ENCODE data around the gene PAWR.

PAWR gene

DNA sequence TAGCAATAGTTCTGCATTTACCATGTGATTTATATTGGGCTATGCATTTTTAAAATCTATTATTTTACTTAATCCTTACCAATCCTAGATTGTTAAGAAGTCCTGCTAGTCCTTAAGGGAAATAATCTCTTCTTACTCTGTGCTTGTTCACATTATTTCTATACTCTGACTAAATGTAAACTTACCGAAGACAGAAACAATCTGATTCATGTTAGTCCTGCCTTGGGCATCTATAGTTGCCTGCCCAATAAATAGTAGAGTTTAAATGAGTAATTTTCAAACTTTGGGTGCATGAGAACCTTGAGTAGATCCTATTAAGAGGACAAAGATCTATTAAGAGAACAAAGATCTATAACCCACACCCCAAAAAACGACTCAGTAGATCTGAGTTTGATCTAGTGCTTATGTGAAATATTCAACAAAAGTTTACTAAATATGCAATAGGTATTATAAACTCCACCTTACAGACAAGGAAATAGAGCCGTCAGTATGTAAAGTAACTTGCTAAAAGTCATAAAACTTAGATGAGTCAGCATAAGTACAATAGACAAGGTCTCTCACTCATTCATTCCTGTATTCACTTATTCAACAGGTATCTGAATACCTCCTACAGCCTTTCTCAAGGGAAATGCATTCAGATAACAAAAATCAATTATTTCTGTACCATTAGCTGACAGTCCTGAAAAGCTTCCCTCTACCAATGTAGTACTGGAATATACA lies 127.6 kb downstream of the PAWR start:
- H3K4me3 ChIP-seq (ENCODE audit: low read depth, low read length), result no peak overlapping the region
- H3K27me3 ChIP-seq (ENCODE audit: insufficient read depth, low read length), result no peaks in the 10 kb centered on the region
- peaks cover 23% of the 10 kb centered on the region for H3K36me3 ChIP-seq (ENCODE audit: insufficient read depth, low read length)
- H3K79me2 ChIP-seq (ENCODE audit: control insufficient read depth, insufficient read depth, low read length, unreplicated experiment), result no peaks in the 10 kb centered on the region
- no peak overlapping the region for H3K27ac ChIP-seq (ENCODE audit: low read depth, low read length)
- no peak overlapping the region for H2AFZ ChIP-seq (ENCODE audit: low read length, unreplicated experiment)
- H3K4me1 ChIP-seq (ENCODE audit: control insufficient read depth, insufficient read depth, low read length, unreplicated experiment), result peaks cover under 1% of the 10 kb centered on the region

DNA sequence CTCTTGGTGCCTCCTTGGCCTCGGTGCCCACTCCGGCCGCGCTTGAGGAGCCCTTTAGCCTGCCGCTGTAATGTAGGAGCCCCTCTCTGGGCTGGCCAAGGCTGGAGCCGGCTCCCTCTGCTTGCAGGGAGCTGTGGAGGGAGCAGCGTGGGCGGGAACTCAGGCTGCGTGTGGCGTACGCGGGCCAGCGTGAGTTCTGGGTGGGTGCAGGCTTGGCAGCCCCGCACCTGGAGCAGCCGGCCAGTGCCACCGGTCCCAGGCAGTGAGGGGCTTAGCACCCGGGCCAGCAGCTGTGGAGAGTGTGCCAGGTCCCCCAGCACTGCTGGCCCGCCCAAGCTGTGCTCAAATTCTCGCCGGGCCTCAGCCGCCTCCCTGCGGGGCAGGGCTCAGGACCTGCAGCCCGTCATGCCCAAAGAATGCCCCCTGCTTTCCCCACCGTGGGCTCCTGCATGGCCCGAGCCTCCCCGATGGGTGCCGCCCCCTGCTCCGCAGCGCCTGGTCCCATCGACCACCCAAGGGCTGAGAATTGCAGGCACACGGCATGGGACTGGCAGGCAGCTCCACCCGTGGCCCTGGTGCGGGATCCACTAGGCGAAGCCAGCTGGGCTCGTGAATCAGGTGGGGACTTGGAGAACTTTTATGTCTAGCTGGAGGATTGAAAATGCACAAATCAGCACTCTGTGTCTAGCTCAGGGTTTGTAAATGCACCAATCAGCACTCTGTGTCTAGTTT lies 129.2 kb downstream of the PAWR start:
- no peak overlapping the region for H3K27ac ChIP-seq (ENCODE audit: low read depth, low read length)
- no peak overlapping the region for H2AFZ ChIP-seq (ENCODE audit: low read length, unreplicated experiment)
- peaks cover 5% of the 10 kb centered on the region for H3K4me1 ChIP-seq (ENCODE audit: control insufficient read depth, insufficient read depth, low read length, unreplicated experiment)
- H3K27me3 ChIP-seq (ENCODE audit: insufficient read depth, low read length), result no peaks in the 10 kb centered on the region
- no peaks in the 10 kb centered on the region for H3K79me2 ChIP-seq (ENCODE audit: control insufficient read depth, insufficient read depth, low read length, unreplicated experiment)
- H3K4me3 ChIP-seq (ENCODE audit: low read depth, low read length), result no peak overlapping the region
- H3K36me3 ChIP-seq (ENCODE audit: insufficient read depth, low read length), result peaks cover 23% of the 10 kb centered on the region

DNA sequence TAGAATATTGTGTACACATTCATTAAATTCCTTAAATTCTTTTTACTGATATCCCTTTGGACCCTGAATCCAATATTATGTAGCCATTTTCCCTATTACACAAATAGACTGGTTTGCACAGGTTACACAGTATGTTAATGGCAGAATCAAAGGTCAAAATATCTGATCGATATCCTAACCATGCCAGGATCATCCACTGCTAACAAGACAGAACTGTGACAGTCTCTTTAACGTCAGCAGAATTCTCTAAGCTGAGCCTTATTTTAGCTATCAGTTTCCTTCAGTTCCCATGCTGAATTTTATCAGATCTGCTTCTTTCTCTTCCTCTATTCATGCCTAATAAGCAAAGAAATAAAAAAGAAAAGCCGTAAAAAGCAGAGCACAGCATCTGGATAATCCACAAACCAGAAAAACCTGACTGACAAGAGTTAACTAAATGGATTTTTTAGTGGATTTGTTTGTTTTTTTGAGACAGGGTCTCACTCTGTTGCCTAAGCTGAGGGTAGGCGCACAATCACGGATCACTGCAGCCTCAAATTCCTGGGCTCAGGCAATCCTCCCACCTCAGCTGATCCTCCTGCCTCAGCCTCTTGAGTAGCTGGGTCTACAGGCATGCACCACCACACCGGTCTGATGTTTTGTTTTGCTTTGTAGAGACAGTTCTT lies 130.4 kb downstream of the PAWR start:
- no peak overlapping the region for H3K27ac ChIP-seq (ENCODE audit: low read depth, low read length)

DNA sequence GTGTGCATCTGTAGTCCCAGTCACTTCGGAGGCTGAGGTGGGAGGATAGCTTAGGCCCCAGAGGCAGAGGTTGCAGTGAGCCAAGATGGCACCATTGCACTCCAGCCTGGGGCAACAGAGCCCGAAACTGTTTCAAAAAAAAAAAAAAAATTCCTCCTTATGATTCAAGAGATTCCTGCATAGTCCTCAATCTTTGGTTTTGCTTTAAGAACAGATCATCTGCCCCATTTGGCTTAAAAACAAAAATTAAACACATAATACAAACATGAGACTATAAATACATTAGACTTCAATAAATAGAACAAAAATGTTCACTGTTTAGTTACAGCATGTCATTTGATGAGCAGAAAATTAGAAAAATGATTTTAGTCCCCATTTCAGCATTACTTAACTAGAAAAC lies 131.2 kb downstream of the PAWR start:
- peaks cover 5% of the 10 kb centered on the region for H3K4me1 ChIP-seq (ENCODE audit: control insufficient read depth, insufficient read depth, low read length, unreplicated experiment)
- no peak overlapping the region for H3K27ac ChIP-seq (ENCODE audit: low read depth, low read length)
- peaks cover 17% of the 10 kb centered on the region; the same call in 1 of the 2 replicates for H3K36me3 ChIP-seq (ENCODE audit: insufficient read depth, low read length)
- H3K4me3 ChIP-seq (ENCODE audit: low read depth, low read length), result no peak overlapping the region
- H3K27me3 ChIP-seq (ENCODE audit: insufficient read depth, low read length), result no peaks in the 10 kb centered on the region
- no peak overlapping the region for H2AFZ ChIP-seq (ENCODE audit: low read length, unreplicated experiment)
- H3K79me2 ChIP-seq (ENCODE audit: control insufficient read depth, insufficient read depth, low read length, unreplicated experiment), result no peaks in the 10 kb centered on the region

More for the DNA sequence above, 130.4 kb downstream of the PAWR start:
- Histone ChIP-seq H2AFZ (ENCODE audit: low read length, unreplicated experiment) (no peak overlapping the region), H3K79me2 (ENCODE audit: control insufficient read depth, insufficient read depth, low read length, unreplicated experiment) (no peaks in the 10 kb centered on the region), H3K4me1 (ENCODE audit: control insufficient read depth, insufficient read depth, low read length, unreplicated experiment) (peaks cover 5% of the 10 kb centered on the region), H3K36me3 (ENCODE audit: insufficient read depth, low read length) (peaks cover 18% of the 10 kb centered on the region; the same call in 1 of the 2 replicates), H3K4me3 (ENCODE audit: low read depth, low read length) (no peak overlapping the region), H3K27me3 (ENCODE audit: insufficient read depth, low read length) (no peaks in the 10 kb centered on the region)

DNA sequence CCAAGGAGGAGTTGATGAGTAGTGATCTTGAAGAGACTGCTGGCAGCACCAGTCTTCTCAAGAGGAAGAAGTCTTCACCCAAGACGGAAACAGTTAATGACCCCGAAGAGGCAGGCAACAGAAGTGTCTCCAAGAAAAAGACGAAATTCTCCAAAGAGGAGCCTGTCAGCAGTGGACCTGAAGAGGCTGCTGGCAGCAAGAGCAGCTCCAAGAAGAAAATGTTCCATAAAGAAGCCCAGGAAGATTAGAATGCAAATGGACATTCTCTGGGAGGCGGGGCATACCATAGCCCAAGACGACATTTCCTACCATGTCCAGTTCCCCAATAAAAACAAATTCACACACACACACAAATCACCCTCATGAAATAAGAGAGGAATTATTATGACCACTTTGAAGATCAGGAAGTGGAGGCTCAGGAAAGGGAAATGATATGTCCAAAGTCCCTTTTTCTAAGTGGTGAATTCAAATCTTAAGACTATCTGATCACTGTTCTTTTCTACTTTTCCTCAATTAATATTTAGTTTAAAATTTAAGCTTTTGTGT lies 131.8 kb downstream of the PAWR start:
- Histone ChIP-seq H3K27me3 (ENCODE audit: insufficient read depth, low read length) (no peaks in the 10 kb centered on the region), H3K27ac (ENCODE audit: low read depth, low read length) (no peak overlapping the region), H3K4me3 (ENCODE audit: low read depth, low read length) (no peak overlapping the region), H3K36me3 (ENCODE audit: insufficient read depth, low read length) (peaks cover 14% of the 10 kb centered on the region; the same call in 1 of the 2 replicates), H3K79me2 (ENCODE audit: control insufficient read depth, insufficient read depth, low read length, unreplicated experiment) (no peaks in the 10 kb centered on the region), H3K4me1 (ENCODE audit: control insufficient read depth, insufficient read depth, low read length, unreplicated experiment) (peaks cover 5% of the 10 kb centered on the region), H2AFZ (ENCODE audit: low read length, unreplicated experiment) (no peak overlapping the region)

DNA sequence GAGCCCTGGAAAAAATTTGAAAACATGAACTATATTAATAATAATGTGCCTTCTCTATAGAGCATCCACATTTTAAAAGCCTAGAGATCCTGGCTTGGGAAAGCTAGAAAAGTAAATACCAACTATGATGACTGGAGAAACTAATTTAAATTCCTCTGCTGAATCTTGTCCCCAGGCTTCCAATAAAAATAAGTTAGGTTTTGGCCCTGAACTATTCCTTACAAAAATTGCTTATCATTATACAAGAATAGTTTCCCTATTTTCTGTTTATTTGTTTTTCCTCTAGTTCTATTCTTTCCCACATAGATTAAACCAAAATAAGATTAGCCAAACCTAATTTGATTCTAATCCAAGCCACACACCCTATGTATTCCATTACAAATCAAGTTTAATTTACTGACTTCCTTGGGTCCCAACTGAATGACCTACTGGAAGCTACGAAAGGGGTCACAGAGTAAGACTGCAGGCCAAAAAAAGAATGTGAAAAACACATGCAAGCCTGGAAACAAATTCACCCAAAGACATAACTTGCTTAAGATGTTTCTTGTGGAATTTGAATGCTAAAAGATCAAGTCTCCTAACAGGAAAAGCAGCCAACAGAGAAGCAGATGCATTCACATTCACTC lies 133.0 kb downstream of the PAWR start:
- Histone ChIP-seq H3K27me3 (ENCODE audit: insufficient read depth, low read length) (no peaks in the 10 kb centered on the region), H3K27ac (ENCODE audit: low read depth, low read length) (no peak overlapping the region), H3K36me3 (ENCODE audit: insufficient read depth, low read length) (peaks cover 10% of the 10 kb centered on the region), H3K4me1 (ENCODE audit: control insufficient read depth, insufficient read depth, low read length, unreplicated experiment) (peaks cover 5% of the 10 kb centered on the region), H3K79me2 (ENCODE audit: control insufficient read depth, insufficient read depth, low read length, unreplicated experiment) (no peaks in the 10 kb centered on the region), H2AFZ (ENCODE audit: low read length, unreplicated experiment) (no peak overlapping the region), H3K4me3 (ENCODE audit: low read depth, low read length) (no peak overlapping the region)

DNA sequence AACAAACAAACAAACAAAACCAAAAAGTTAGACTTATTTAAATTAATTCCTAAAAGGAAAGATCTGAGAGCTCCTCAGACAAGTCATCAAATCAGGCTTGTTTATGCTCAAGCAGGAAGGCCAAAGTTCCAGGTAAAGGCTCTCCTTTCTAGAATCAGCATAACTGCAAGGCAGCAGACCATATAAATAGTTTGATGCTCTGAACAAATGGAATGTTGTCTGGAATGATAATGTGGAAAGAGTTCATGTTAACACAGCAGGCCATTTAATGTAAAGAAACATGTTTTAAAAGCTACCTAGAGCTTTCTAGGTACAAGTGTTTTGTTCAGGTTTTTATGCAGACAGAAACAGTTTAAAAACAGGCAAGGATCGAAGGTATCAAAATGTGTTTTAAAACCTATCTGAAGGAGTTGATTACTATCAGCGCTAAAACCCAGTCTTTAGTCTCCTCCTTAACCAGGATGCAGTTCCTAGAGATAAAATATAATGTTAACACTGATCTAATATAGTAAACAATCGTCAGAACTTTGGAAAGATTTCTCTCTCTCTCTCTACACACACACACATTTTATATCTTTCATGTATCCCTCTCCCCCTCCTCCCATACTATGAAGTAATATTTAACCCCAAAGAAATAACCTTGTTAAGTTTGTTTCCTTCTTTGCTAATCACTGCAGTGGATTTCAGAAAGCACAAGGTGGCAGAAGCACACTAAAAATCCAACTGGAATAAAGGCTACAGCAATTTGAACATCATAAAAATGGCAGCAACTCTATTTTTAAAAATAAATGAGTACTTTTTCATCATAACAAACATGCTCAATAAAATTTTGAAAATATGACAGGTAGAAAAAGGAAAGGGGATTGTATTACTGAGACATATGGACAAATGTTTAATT lies 135.5 kb downstream of the PAWR start:
- H3K79me2 ChIP-seq (ENCODE audit: control insufficient read depth, insufficient read depth, low read length, unreplicated experiment), result no peaks in the 10 kb centered on the region
- no peaks in the 10 kb centered on the region for H3K27me3 ChIP-seq (ENCODE audit: insufficient read depth, low read length)
- peaks cover 5% of the 10 kb centered on the region for H3K4me1 ChIP-seq (ENCODE audit: control insufficient read depth, insufficient read depth, low read length, unreplicated experiment)
- no peak overlapping the region for H2AFZ ChIP-seq (ENCODE audit: low read length, unreplicated experiment)
- peaks cover 25% of the 10 kb centered on the region for H3K36me3 ChIP-seq (ENCODE audit: insufficient read depth, low read length)
- no peak overlapping the region for H3K4me3 ChIP-seq (ENCODE audit: low read depth, low read length)
- H3K27ac ChIP-seq (ENCODE audit: low read depth, low read length), result peak overlapping the region; percentile 1; the same call in 1 of the 2 replicates

DNA sequence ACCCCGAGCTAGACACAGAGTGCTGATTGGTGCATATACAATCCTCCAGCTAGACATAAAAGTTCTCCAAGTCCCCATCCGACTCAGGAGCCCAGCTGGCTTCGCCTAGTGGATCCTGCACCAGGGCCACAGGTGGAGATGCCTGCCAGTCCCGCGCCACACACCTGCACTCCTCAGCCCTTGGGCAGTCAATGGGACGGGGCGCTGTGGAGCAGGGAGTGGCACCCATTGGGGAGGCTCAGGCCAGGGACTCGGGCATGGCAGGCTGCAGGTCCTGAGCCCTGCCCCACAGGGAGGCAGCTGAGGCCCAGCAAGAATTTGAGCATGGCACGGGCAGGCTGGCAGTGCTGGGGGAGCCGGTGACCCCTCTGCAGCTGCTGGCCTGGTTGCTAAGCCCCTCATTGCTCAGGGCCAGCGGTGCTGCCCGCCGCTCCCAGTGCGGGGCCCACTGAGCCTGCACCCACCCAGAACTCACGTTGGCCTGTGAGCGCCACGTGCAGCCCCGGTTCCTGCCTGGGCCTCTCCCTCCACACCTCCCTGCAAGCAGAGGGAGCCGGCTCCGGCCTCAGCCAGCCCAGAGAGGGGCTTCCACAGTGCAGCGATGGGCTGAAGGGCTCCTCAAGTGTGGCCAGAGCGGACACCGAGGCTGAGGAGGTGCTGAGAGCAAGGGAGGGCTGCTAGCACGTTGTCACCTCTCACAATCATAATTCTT lies 136.7 kb downstream of the PAWR start:
- Histone ChIP-seq H3K4me3 (ENCODE audit: low read depth, low read length) (no peak overlapping the region), H2AFZ (ENCODE audit: low read length, unreplicated experiment) (no peak overlapping the region), H3K27me3 (ENCODE audit: insufficient read depth, low read length) (no peaks in the 10 kb centered on the region), H3K27ac (ENCODE audit: low read depth, low read length) (no peak overlapping the region), H3K4me1 (ENCODE audit: control insufficient read depth, insufficient read depth, low read length, unreplicated experiment) (peaks cover 14% of the 10 kb centered on the region), H3K79me2 (ENCODE audit: control insufficient read depth, insufficient read depth, low read length, unreplicated experiment) (no peaks in the 10 kb centered on the region), H3K36me3 (ENCODE audit: insufficient read depth, low read length) (peaks cover 25% of the 10 kb centered on the region)

DNA sequence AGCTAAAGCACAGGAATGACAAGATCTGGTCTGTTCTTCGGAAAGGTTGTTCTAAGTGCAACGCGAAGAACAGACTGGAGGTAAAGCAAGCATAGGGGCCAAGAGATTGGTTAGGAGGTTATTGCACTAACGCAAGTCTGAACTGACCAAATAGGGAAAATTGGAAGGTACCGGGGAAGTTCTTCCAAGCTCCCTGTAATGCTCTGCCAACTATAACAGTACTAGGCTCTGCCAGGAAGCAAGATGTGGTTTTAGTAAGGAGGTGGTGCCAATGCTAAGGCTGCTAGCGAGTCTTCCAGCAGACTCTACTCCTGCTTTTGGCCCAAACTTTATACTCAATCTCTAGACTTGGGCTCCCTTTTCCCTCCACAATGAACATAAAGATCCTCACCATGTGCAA lies 138.6 kb downstream of the PAWR start:
- Histone ChIP-seq H3K27ac (ENCODE audit: low read depth, low read length) (no peak overlapping the region), H3K4me1 (ENCODE audit: control insufficient read depth, insufficient read depth, low read length, unreplicated experiment) (peaks cover 26% of the 10 kb centered on the region), H3K27me3 (ENCODE audit: insufficient read depth, low read length) (no peaks in the 10 kb centered on the region), H3K36me3 (ENCODE audit: insufficient read depth, low read length) (peaks cover 25% of the 10 kb centered on the region), H3K4me3 (ENCODE audit: low read depth, low read length) (no peak overlapping the region), H2AFZ (ENCODE audit: low read length, unreplicated experiment) (no peak overlapping the region), H3K79me2 (ENCODE audit: control insufficient read depth, insufficient read depth, low read length, unreplicated experiment) (no peaks in the 10 kb centered on the region)
